Memory B cell (primary cell): ENCODE data around the gene MYB.

ENCODE experiments used
- ATAC-seq: fragments of 150-1000 bp; cut with Tn5 transposase; 2 replicates; pipeline ENCODE4 v1.10.0; 2021; ENCODE audit warnings: low read depth, mild to moderate bottlenecking, moderate library complexity
- DNase-seq, 2 donors: peaks; one replicate each; pipeline ENCODE4 v3.0.0; 2022; ENCODE audit warnings: low spot score in 2 of 2
- H3K27ac Mint-ChIP-seq: one replicate; pipeline ENCODE4 v1.8.0; 2022; ENCODE audit warnings: mild to moderate bottlenecking, moderate library complexity, mixed read lengths
- H3K27me3 Mint-ChIP-seq: one replicate; pipeline ENCODE4 v1.8.0; 2022; ENCODE audit warnings: mixed read lengths
- H3K36me3 Mint-ChIP-seq: one replicate; pipeline ENCODE4 v1.8.0; 2022; ENCODE audit warnings: mild to moderate bottlenecking, mixed read lengths
- H3K4me1 Mint-ChIP-seq: one replicate; pipeline ENCODE4 v1.8.0; 2022; ENCODE audit warnings: mixed read lengths
- H3K4me3 Mint-ChIP-seq: one replicate; pipeline ENCODE4 v1.8.0; 2022; ENCODE audit warnings: mild to moderate bottlenecking, moderate library complexity, mixed read lengths
- H3K9me3 Mint-ChIP-seq: one replicate; pipeline ENCODE4 v1.8.0; 2022; ENCODE audit warnings: mixed read lengths

The MYB gene

GRCh38 chr6:135211306-135211702 lies 30.2 kb downstream of the MYB start:
- ATAC-seq = no peak
- H3K4me1 Mint-ChIP-seq = no peaks in the 10 kb centered on the region
- no peak overlapping the region for H3K4me3 Mint-ChIP-seq
- DNase-seq = no peak
- no peaks in the 10 kb centered on the region for H3K27me3 Mint-ChIP-seq
- no peaks in the 10 kb centered on the region for H3K36me3 Mint-ChIP-seq
- no peak overlapping the region for H3K27ac Mint-ChIP-seq
- no peaks in the 10 kb centered on the region for H3K9me3 Mint-ChIP-seq

DNA sequence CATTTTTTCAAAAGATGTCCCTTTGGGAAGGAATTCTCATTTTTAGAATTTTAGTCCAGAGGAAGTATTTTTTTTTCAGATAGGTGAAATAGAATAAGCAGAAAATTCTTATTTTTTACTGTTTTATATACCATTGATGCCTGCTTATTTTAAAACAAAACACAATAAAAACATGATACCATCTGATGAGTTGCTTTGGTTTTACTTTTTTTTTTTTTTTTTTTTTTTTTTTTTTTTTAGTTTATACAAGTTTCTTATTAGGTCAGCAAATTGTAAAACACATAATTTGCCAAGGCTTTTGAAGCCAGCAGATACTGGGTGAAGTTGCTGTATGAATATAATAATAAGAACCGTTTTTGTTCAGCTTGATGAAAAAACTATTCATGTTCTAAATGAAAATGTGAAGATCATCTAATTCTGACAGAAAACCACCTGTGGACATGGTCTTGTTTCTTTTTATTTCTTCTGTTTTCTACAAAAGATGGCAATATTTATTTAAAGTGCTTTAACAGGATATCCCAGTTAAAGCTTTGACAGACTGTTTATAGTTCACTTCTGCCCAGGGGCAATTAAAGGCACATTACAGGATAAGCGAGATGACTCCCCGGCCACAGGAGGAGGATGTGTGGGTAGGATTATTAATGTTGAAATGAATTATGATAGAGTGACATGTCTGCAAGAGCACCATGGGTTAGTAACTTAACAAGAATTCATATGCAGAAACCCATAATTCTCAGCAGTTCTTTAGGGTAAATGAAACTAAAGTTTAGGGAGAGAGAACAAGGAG lies 31.1 kb downstream of the MYB start:
- Mint-ChIP-seq H3K27ac (no peak overlapping the region), H3K9me3 (no peaks in the 10 kb centered on the region), H3K4me1 (no peaks in the 10 kb centered on the region), H3K27me3 (no peaks in the 10 kb centered on the region), H3K4me3 (no peak overlapping the region), H3K36me3 (no peaks in the 10 kb centered on the region)
- no peak for ATAC-seq
- no peak for DNase-seq

- no peak for ATAC-seq
- Mint-ChIP-seq H3K9me3 (no peaks in the 10 kb centered on the region), H3K4me1 (no peaks in the 10 kb centered on the region), H3K27me3 (no peaks in the 10 kb centered on the region), H3K36me3 (no peaks in the 10 kb centered on the region), H3K27ac (no peak overlapping the region), H3K4me3 (no peak overlapping the region)
- no peak for DNase-seq
These were observed 31.8 kb downstream of the MYB start for GRCh38 chr6:135212935-135213334.

- Mint-ChIP-seq H3K27ac (no peak overlapping the region), H3K4me1 (no peaks in the 10 kb centered on the region), H3K36me3 (no peaks in the 10 kb centered on the region), H3K4me3 (no peak overlapping the region), H3K27me3 (no peaks in the 10 kb centered on the region), H3K9me3 (no peaks in the 10 kb centered on the region)
- DNase-seq (no peak), ATAC-seq (no peak)
These were observed 32.5 kb downstream of the MYB start for GRCh38 chr6:135213616-135214015.

GRCh38 chr6:135215160-135215559 lies 34.1 kb downstream of the MYB start:
- ATAC-seq (no peak), DNase-seq (no peak)
- no peaks in the 10 kb centered on the region for H3K27me3 Mint-ChIP-seq
- no peak overlapping the region for H3K27ac Mint-ChIP-seq
- no peaks in the 10 kb centered on the region for H3K36me3 Mint-ChIP-seq
- H3K9me3 Mint-ChIP-seq = no peaks in the 10 kb centered on the region
- H3K4me1 Mint-ChIP-seq = no peaks in the 10 kb centered on the region
- H3K4me3 Mint-ChIP-seq = no peak overlapping the region

- Mint-ChIP-seq H3K9me3 (no peaks in the 10 kb centered on the region), H3K27ac (no peak overlapping the region), H3K27me3 (no peaks in the 10 kb centered on the region), H3K36me3 (no peaks in the 10 kb centered on the region), H3K4me1 (no peaks in the 10 kb centered on the region), H3K4me3 (no peak overlapping the region)
- DNase-seq (no peak), ATAC-seq (no peak)
These were observed 34.5 kb downstream of the MYB start for GRCh38 chr6:135215563-135215962.

GRCh38 chr6:135217663-135218062 lies 36.6 kb downstream of the MYB start:
- Mint-ChIP-seq H3K27ac (no peak overlapping the region), H3K27me3 (no peaks in the 10 kb centered on the region)
- no peak for ATAC-seq

GRCh38 chr6:135219346-135219745 lies 38.2 kb downstream of the MYB start:
- no peaks in the 10 kb centered on the region for H3K9me3 Mint-ChIP-seq
- DNase-seq (no peak), ATAC-seq (no peak)
- H3K4me1 Mint-ChIP-seq = peaks cover 6% of the 10 kb centered on the region
- H3K27ac Mint-ChIP-seq = no peak overlapping the region
- H3K4me3 Mint-ChIP-seq = no peak overlapping the region
- no peaks in the 10 kb centered on the region for H3K36me3 Mint-ChIP-seq
- H3K27me3 Mint-ChIP-seq = peaks cover 3% of the 10 kb centered on the region

More at GRCh38 chr6:135217663-135218062, 36.6 kb downstream of the MYB start:
- Mint-ChIP-seq H3K4me3 (no peak overlapping the region), H3K4me1 (no peaks in the 10 kb centered on the region), H3K9me3 (no peaks in the 10 kb centered on the region), H3K36me3 (no peaks in the 10 kb centered on the region)
- no peak for DNase-seq

GRCh38 chr6:135221042-135221441 lies 39.9 kb downstream of the MYB start:
- H3K9me3 Mint-ChIP-seq = no peaks in the 10 kb centered on the region
- DNase-seq = no peak
- H3K27ac Mint-ChIP-seq = no peak overlapping the region
- H3K27me3 Mint-ChIP-seq = peaks cover 3% of the 10 kb centered on the region
- no peaks in the 10 kb centered on the region for H3K36me3 Mint-ChIP-seq
- H3K4me1 Mint-ChIP-seq = peaks cover 6% of the 10 kb centered on the region
- H3K4me3 Mint-ChIP-seq = no peak overlapping the region
- ATAC-seq = no peak

DNA sequence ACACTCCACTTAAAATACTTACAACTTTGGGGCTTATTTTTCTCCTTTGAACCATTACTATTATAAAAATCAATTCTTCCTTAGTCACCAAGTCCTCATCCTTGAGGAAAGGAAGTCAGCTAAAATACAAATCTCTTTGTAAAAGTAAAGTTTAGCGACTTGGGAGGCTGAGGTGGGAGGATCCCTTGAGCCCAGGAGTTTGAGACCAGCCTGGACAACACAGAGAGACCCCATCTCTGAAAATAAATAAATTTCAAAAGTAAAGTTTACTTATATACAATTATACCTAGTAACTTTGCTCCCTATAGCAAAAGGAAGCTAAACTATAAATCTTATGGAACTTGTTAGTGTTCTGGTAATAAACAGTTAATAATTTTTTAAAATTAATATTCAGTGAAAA lies 40.4 kb downstream of the MYB start:
- peaks cover 3% of the 10 kb centered on the region for H3K27me3 Mint-ChIP-seq
- ATAC-seq (no peak), DNase-seq (no peak)
- no peaks in the 10 kb centered on the region for H3K36me3 Mint-ChIP-seq
- H3K4me3 Mint-ChIP-seq = no peak overlapping the region
- peaks cover 6% of the 10 kb centered on the region for H3K4me1 Mint-ChIP-seq
- no peaks in the 10 kb centered on the region for H3K9me3 Mint-ChIP-seq
- H3K27ac Mint-ChIP-seq = no peak overlapping the region

DNA sequence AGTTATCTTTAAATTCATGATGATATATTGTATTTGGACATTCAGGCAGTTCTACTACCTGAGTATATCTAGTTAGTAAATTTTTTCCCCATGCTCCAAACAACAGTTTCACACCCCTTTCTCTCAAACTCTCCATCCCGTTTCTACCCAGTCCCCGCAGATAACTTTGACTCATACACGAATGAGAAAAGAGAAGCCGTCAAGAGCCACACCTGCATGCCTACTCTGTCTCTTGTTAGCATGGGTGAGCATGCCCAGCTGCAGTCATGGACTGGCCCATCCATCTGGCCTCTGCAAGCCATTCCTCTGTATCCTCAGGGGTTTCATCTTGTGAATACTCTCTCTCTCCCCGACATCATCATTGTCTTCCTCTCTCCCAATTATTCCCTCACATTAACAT lies 41.5 kb downstream of the MYB start:
- ATAC-seq (no peak), DNase-seq (no peak)
- Mint-ChIP-seq H3K9me3 (no peaks in the 10 kb centered on the region), H3K4me1 (peaks cover 6% of the 10 kb centered on the region), H3K36me3 (no peaks in the 10 kb centered on the region), H3K27ac (no peak overlapping the region), H3K4me3 (no peak overlapping the region), H3K27me3 (peaks cover 3% of the 10 kb centered on the region)

GRCh38 chr6:135224037-135224647 lies 43.0 kb downstream of the MYB start:
- H3K4me3 Mint-ChIP-seq = peak overlapping the region; percentile 57
- H3K36me3 Mint-ChIP-seq = no peaks in the 10 kb centered on the region
- H3K9me3 Mint-ChIP-seq = no peaks in the 10 kb centered on the region
- H3K27ac Mint-ChIP-seq = peak overlapping the region; percentile 7
- H3K4me1 Mint-ChIP-seq = peaks cover 6% of the 10 kb centered on the region
- DNase-seq (no peak), ATAC-seq (no peak)
- H3K27me3 Mint-ChIP-seq = peaks cover 3% of the 10 kb centered on the region

DNA sequence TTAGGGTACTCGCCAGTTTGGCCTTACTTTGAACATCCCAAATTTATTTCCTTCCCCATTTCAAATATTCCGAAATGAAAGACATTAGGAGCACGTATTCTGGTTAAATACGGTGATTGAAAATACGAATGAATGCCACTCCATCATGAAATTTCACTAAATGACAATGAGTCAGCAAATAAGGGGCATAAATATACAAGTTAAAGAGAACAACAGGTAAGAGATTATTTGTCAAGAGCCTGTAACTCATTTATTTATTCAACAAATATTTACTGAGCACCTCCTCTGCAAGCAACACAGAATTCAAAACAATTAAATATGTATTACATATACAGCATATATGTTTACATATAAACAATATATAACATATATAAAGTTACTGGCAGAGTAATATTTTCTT lies 44.8 kb downstream of the MYB start:
- Mint-ChIP-seq H3K9me3 (no peaks in the 10 kb centered on the region), H3K4me3 (no peak overlapping the region), H3K36me3 (no peaks in the 10 kb centered on the region), H3K27me3 (peaks cover 3% of the 10 kb centered on the region), H3K27ac (no peak overlapping the region), H3K4me1 (peaks cover 6% of the 10 kb centered on the region)
- no peak for DNase-seq
- ATAC-seq = no peak

- Mint-ChIP-seq H3K4me1 (peaks cover 6% of the 10 kb centered on the region), H3K36me3 (no peaks in the 10 kb centered on the region), H3K27ac (no peak overlapping the region), H3K9me3 (no peaks in the 10 kb centered on the region), H3K4me3 (no peak overlapping the region), H3K27me3 (peaks cover 3% of the 10 kb centered on the region)
- ATAC-seq (peak; percentile 35), DNase-seq (no peak)
These were observed 45.4 kb downstream of the MYB start for GRCh38 chr6:135226537-135226936.

DNA sequence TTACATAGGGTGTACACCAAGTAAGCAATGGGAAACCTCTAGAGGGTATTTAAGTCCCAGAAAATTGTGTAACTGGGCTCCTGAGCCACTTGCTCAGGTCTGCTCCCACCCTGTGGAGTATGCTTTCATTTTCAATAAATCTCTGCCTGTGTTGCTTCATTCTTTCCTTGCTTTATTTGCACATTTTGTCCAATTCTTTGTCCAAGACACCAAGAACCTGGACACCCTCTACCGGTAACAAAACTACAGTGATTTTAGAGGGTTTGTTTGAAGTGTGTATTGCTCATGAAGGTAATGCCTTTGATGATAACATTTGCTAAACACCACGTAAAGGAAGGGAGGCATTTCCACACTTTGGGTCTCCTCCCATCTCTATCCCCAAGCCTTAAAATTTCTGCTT lies 46.2 kb downstream of the MYB start:
- ATAC-seq = no peak
- no peak overlapping the region for H3K4me3 Mint-ChIP-seq
- H3K9me3 Mint-ChIP-seq = no peaks in the 10 kb centered on the region
- peaks cover 6% of the 10 kb centered on the region for H3K4me1 Mint-ChIP-seq
- no peak for DNase-seq
- H3K27me3 Mint-ChIP-seq = peaks cover 3% of the 10 kb centered on the region
- H3K27ac Mint-ChIP-seq = no peak overlapping the region
- H3K36me3 Mint-ChIP-seq = no peaks in the 10 kb centered on the region
